ENCODE data around the gene LTBP2. TPM values are rescaled to one million over a fixed set of nuclear protein-coding genes. Genes with fewer than 3 reads are reported as not detected.

Gene LTBP2
- total RNA-seq, 1 experiment from 2014 or later = 1.5 TPM

GRCh38 chr14:74567646-74568379 is 44.2 kb downstream of the LTBP2 start (continued):
- no peak for TF ChIP-seq REST (IDR thresholded peaks at IDR 0.05; ENCODE audit: low read depth)
- TF ChIP-seq, protein P1, sequence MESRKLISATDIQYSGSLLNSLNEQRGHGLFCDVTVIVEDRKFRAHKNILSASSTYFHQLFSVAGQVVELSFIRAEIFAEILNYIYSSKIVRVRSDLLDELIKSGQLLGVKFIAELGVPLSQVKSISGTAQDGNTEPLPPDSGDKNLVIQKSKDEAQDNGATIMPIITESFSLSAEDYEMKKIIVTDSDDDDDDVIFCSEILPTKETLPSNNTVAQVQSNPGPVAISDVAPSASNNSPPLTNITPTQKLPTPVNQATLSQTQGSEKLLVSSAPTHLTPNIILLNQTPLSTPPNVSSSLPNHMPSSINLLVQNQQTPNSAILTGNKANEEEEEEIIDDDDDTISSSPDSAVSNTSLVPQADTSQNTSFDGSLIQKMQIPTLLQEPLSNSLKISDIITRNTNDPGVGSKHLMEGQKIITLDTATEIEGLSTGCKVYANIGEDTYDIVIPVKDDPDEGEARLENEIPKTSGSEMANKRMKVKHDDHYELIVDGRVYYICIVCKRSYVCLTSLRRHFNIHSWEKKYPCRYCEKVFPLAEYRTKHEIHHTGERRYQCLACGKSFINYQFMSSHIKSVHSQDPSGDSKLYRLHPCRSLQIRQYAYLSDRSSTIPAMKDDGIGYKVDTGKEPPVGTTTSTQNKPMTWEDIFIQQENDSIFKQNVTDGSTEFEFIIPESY (IDR thresholded peaks at IDR 0.05; ENCODE audit: extremely low read depth, insufficient replicate concordance, low read length) = no peak
- no peak for TF ChIP-seq ELF1 (IDR thresholded peaks at IDR 0.05; ENCODE audit: borderline replicate concordance, low read depth)
- TF ChIP-seq FOSL1 (IDR thresholded peaks at IDR 0.05; ENCODE audit: low read depth) = no peak
- TF ChIP-seq SRF (IDR thresholded peaks at IDR 0.05; ENCODE audit: low read depth) = no peak

- Histone ChIP-seq H3K79me2 (ENCODE audit: insufficient read depth, low read length) (no peaks in the 10 kb centered on the region), H3K4me3 (replicated peaks in 1 of 2; ENCODE audit: low read depth in 1 of 2, low read length in 2 of 2) (peak overlapping the region in 1 of 2 experiments; percentile 31; a peak in 1 of 4 replicates), H3K27ac (ENCODE audit: low read depth, low read length) (peak overlapping the region; percentile 50), H3K4me1 (ENCODE audit: control insufficient read depth in 1 of 2, insufficient read depth in 2 of 2, low read length in 2 of 2) (peaks cover 37 to 73% of the 10 kb centered on the region in 2 experiments), H3K27me3 (ENCODE audit: insufficient read depth, low read length) (no peaks in the 10 kb centered on the region), H3K9me2 (ENCODE audit: insufficient read depth) (no peaks in the 10 kb centered on the region), H4K20me1 (ENCODE audit: insufficient read depth) (no peaks in the 10 kb centered on the region), H2AFZ (ENCODE audit: low read depth, low read length, poor library complexity, severe bottlenecking) (peak overlapping the region; percentile 31), H3K4me2 (ENCODE audit: low read length) (peak overlapping the region; percentile 65), H3K9me3 (ENCODE audit: control insufficient read depth in 1 of 2, insufficient read depth in 1 of 2, low read depth in 1 of 2, low read length in 2 of 2) (no peaks in the 10 kb centered on the region), H3K9ac (ENCODE audit: low read length) (peak overlapping the region; percentile 43), H3K36me3 (ENCODE audit: control insufficient read depth in 1 of 2, insufficient read depth in 2 of 2, low read length in 2 of 2) (no peaks in the 10 kb centered on the region)
- no TSS peak for BruUV-seq (replicated peaks)
- POLR2A ChIA-PET = no interaction called here
- TF ChIP-seq SIN3A (IDR thresholded peaks at IDR 0.05; ENCODE audit: low read depth) (no peak), SP1 (IDR thresholded peaks at IDR 0.05; ENCODE audit: low read depth) (no peak)
- DNase-seq (ENCODE audit: low read depth, low spot score) (no peak), ATAC-seq (no peak)
- RAD21 ChIA-PET (ENCODE audit: low non-redundant PET in 1 of 2, low total read pairs in 2 of 2, uncharacterized antibody in 2 of 2, unreplicated experiment in 2 of 2) = no interaction called here
- CTCF ChIA-PET = interaction anchor here (1.2 kb wide), 1 partner anchor 42 kb away, joined by 3 read pairs; no protein-coding TSS in a partner anchor
- intact Hi-C loops (cut with micrococcal nuclease) = no loop called here
These were observed 44.8 kb downstream of the LTBP2 start for GRCh38 chr14:74567219-74567618.
